HCT116 (cell line): Measurements from ENCODE around the gene MYO16.

Source experiments
- CEBPB ChIP-seq: IDR thresholded peaks from 2 replicates; pipeline ENCODE4 v1.6.1; 2012; ENCODE audit warnings: low read depth
- CTCF ChIP-seq, 3 experiments: fragments of 200-600 bp in 1 of 3; sonication (generic) in 1 of 3; IDR thresholded peaks in 2 of 3; conservative IDR thresholded peaks in 1 of 3; 2 replicates each; pipeline ENCODE4 v1.5.1; 2012 to 2017; ENCODE audit warnings: low read depth in 2 of 3, low read length in 2 of 3, antibody characterized with exemption in 1 of 3, borderline replicate concordance in 1 of 3, control low read depth in 1 of 3, mild to moderate bottlenecking in 1 of 3, mixed read lengths in 1 of 3, mixed run types in 1 of 3, moderate library complexity in 1 of 3; ENCODE audit not compliant: insufficient read depth in 1 of 3
- EGR1 ChIP-seq: IDR thresholded peaks from 2 replicates; pipeline ENCODE4 v1.6.1; 2012; ENCODE audit warnings: low read depth
- ELF1 ChIP-seq: IDR thresholded peaks from 2 replicates; pipeline ENCODE4 v1.6.1; 2012; ENCODE audit warnings: low read depth, borderline replicate concordance
- EZH2 ChIP-seq: fragments of 200-600 bp; sonication (generic); IDR thresholded peaks from 2 replicates; pipeline ENCODE4 v1.6.1; 2017; ENCODE audit warnings: antibody characterized with exemption, mixed run types
- EZH2phosphoT487 ChIP-seq: fragments of 200-600 bp; IDR thresholded peaks from 2 replicates; pipeline ENCODE4 v1.6.1; 2018; ENCODE audit warnings: antibody characterized with exemption, borderline replicate concordance
- JUND ChIP-seq: IDR thresholded peaks from 2 replicates; pipeline ENCODE4 v1.6.1; 2012
- POLR2AphosphoS5 ChIP-seq: IDR thresholded peaks from 2 replicates; pipeline ENCODE4 v1.6.1; 2011; ENCODE audit warnings: mild to moderate bottlenecking, low read depth, low read length, moderate library complexity
- SIN3A ChIP-seq: IDR thresholded peaks from 2 replicates; pipeline ENCODE4 v1.6.1; 2012; ENCODE audit warnings: low read depth
- SP1 ChIP-seq: IDR thresholded peaks from 2 replicates; pipeline ENCODE4 v1.6.1; 2012; ENCODE audit warnings: low read depth
- TF ChIP-seq, protein P1 (sequence below): IDR thresholded peaks from 2 replicates; pipeline ENCODE4 v1.6.1; 2011; ENCODE audit warnings: mild to moderate bottlenecking, low read length, moderate library complexity; ENCODE audit not compliant: insufficient replicate concordance; ENCODE audit errors: extremely low read depth
- TF ChIP-seq, protein P2 (sequence below): IDR thresholded peaks from 2 replicates; pipeline ENCODE4 v1.6.1; 2012
- TF ChIP-seq, protein P3 (sequence below): IDR thresholded peaks from 2 replicates; pipeline ENCODE4 v1.6.1; 2012; ENCODE audit warnings: low read depth

- TF ChIP-seq CEBPB: no peak
- TF ChIP-seq CTCF (IDR thresholded peaks at IDR 0.05 in 2 of 3, conservative IDR thresholded peaks at IDR 0.05 in 1 of 3; ENCODE audit: borderline replicate concordance in 1 of 3, insufficient read depth in 1 of 3, low read depth in 2 of 3, low read length in 2 of 3): no peak
- no peak for TF ChIP-seq SP1
- no peak for TF ChIP-seq JUND
- TF ChIP-seq POLR2AphosphoS5: no peak
- TF ChIP-seq, protein P1, sequence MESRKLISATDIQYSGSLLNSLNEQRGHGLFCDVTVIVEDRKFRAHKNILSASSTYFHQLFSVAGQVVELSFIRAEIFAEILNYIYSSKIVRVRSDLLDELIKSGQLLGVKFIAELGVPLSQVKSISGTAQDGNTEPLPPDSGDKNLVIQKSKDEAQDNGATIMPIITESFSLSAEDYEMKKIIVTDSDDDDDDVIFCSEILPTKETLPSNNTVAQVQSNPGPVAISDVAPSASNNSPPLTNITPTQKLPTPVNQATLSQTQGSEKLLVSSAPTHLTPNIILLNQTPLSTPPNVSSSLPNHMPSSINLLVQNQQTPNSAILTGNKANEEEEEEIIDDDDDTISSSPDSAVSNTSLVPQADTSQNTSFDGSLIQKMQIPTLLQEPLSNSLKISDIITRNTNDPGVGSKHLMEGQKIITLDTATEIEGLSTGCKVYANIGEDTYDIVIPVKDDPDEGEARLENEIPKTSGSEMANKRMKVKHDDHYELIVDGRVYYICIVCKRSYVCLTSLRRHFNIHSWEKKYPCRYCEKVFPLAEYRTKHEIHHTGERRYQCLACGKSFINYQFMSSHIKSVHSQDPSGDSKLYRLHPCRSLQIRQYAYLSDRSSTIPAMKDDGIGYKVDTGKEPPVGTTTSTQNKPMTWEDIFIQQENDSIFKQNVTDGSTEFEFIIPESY: no peak
- no peak for TF ChIP-seq EZH2phosphoT487
- no peak for TF ChIP-seq ELF1
- TF ChIP-seq, protein P2, sequence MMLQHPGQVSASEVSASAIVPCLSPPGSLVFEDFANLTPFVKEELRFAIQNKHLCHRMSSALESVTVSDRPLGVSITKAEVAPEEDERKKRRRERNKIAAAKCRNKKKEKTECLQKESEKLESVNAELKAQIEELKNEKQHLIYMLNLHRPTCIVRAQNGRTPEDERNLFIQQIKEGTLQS: no peak
- TF ChIP-seq, protein P3, sequence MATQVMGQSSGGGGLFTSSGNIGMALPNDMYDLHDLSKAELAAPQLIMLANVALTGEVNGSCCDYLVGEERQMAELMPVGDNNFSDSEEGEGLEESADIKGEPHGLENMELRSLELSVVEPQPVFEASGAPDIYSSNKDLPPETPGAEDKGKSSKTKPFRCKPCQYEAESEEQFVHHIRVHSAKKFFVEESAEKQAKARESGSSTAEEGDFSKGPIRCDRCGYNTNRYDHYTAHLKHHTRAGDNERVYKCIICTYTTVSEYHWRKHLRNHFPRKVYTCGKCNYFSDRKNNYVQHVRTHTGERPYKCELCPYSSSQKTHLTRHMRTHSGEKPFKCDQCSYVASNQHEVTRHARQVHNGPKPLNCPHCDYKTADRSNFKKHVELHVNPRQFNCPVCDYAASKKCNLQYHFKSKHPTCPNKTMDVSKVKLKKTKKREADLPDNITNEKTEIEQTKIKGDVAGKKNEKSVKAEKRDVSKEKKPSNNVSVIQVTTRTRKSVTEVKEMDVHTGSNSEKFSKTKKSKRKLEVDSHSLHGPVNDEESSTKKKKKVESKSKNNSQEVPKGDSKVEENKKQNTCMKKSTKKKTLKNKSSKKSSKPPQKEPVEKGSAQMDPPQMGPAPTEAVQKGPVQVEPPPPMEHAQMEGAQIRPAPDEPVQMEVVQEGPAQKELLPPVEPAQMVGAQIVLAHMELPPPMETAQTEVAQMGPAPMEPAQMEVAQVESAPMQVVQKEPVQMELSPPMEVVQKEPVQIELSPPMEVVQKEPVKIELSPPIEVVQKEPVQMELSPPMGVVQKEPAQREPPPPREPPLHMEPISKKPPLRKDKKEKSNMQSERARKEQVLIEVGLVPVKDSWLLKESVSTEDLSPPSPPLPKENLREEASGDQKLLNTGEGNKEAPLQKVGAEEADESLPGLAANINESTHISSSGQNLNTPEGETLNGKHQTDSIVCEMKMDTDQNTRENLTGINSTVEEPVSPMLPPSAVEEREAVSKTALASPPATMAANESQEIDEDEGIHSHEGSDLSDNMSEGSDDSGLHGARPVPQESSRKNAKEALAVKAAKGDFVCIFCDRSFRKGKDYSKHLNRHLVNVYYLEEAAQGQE: no peak
- no peak for TF ChIP-seq EGR1
- no peak for TF ChIP-seq SIN3A
- no peak for TF ChIP-seq EZH2
Observed at GRCh38 chr13:108903613-108904012, 274.2 kb downstream of the MYO16 start.
